Urinary bladder (tissue), 4 donors: ENCODE measurements around the gene RAB40B. TPM values are rescaled to one million over a fixed set of nuclear protein-coding genes. Genes with fewer than 3 reads are reported as not detected.

ENCODE experiments used
- DNase-seq: peaks from one replicate; pipeline ENCODE4 v3.0.0-alpha.2; 2015; ENCODE audit errors: extremely low spot score
- H3K27ac ChIP-seq: one replicate; pipeline ENCODE4 v1.5.1; 2013; ENCODE audit warnings: low read depth, mild to moderate bottlenecking, moderate library complexity
- H3K36me3 ChIP-seq: one replicate; pipeline ENCODE4 v1.6.1; 2013; ENCODE audit warnings: mild to moderate bottlenecking, moderate library complexity; ENCODE audit not compliant: insufficient read depth
- H3K4me1 ChIP-seq: one replicate; pipeline ENCODE4 v1.6.1; 2013; ENCODE audit warnings: mild to moderate bottlenecking, moderate library complexity; ENCODE audit not compliant: insufficient read depth
- H3K4me3 ChIP-seq: one replicate; pipeline ENCODE4 v1.5.1; 2013; ENCODE audit warnings: low read depth, low read length
- WGBS: extraction: QIAGEN DNeasy Blood & Tissue Kit; methylation state at CpG from one replicate; pipeline ENCODE4 v1.1.7; 2013; 5-methylcytosine and 5-hydroxymethylcytosine counted together
- polyA plus RNA-seq: library from polyadenylated mRNA; stranded (reverse); fragments of 200-250 nt; gene quantifications from one replicate; pipeline ENCODE4 v1.2.3, GENCODE V29; 2013
- small RNA-seq: library from RNA; depleted of rRNA; stranded (forward); fragments of <200 nt; gene quantifications from one replicate; pipeline ENCODE3, GENCODE V24; 2014
- total RNA-seq: library from RNA; depleted of rRNA; stranded (reverse); fragments of >200 nt; gene quantifications from one replicate; pipeline ENCODE4 v1.2.3, GENCODE V29; 2014
- donor health status: healthy with polysubstance abuse.
- donor health status: healthy.

Gene RAB40B
- total and polyA plus RNA-seq, 2 donors, result 9.8 to 25.7 TPM

DNA sequence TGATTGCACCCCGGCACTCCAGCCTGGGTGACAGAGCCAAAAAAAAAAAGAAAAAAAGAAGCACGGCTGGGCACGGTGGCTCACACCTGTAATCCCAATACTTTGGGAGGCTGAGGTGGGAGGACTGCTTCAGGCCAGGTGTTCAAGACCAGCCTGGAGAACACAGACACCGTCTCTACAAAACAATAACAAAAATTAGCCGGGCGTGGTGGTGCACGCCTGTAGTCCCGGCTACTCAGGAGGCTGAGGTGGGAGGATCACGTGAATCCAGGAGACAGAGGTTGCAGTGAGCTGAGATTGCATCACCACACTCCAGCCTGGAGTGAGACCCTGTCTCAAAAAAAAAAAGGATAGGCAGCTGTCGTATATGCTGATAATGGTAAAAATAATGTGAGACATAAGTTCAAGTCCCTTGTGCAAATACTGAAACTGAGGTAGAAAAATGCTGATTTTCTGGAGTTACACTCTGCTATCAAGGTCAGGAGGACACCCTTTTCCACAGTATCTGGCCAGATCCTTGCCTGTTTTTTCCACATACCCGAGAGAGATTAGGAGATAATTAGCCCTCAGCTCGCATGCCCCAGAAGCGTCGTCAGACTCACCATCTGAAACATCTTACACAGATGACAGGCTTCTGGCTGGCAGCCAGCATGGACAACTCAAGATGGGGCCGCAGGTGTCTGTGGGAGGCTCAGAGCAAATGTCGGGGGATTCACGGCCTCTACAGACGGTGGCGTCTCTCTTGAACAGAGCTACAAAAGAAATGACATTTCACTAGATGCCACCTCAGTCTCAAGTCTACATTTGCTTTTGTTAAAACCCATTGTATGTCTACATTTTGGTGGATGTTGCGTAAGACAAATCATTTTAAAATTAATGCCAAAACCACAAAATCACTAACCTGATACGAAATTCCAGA is 87.1 kb downstream of the RAB40B start:
- no peaks in the 10 kb centered on the region for H3K36me3 ChIP-seq
- 65% methylated on average over 21 of the region's 21 CpGs for WGBS
- no peak for DNase-seq
- H3K4me3 ChIP-seq, result no peak overlapping the region
- no peaks in the 10 kb centered on the region for H3K4me1 ChIP-seq
- no peak overlapping the region for H3K27ac ChIP-seq

DNA sequence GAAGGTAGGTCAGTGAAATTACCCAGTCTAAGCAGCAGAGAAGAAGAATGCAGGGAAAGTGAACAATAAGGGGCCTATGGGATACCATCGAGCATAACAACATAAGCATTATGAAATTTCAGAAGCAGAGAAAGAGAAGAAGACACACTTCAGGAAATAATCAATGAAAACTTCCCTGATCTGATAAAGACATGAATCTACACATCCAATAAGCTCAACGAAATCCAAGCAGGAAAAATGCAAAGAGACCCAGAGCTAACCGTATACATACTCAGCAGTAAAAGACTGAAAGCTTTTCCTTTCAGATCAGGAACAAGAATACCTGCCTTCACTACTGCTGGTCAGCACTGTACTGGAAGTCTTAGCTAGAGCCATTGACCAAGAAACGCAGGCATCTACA is 88.8 kb downstream of the RAB40B start:
- Histone ChIP-seq H3K36me3 (no peaks in the 10 kb centered on the region), H3K27ac (no peak overlapping the region), H3K4me3 (no peak overlapping the region), H3K4me1 (no peaks in the 10 kb centered on the region)
- no peak for DNase-seq
- 89% methylated on average over 4 of the region's 4 CpGs for WGBS

DNA sequence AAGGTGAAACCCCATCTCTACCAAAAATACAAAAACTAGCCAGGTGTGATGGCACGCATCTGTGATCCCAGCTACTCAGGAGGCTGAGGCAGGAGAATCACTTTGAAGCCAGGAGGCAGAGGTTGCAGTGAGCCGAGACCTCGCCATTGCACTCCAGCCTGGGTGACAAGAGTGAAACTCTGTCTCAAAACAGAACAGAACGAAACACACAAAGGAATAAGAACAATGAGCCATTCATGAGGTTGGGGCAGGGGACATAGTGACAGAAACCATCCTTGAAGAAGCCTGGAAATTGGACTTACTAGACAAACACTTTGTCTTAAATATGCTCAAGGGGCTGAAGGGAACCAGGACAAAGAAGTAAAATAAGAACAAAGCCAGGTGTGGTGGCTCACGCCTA is 89.7 kb downstream of the RAB40B start:
- Histone ChIP-seq H3K36me3 (no peaks in the 10 kb centered on the region), H3K4me1 (no peaks in the 10 kb centered on the region), H3K27ac (no peak overlapping the region), H3K4me3 (no peak overlapping the region)
- DNase-seq, result no peak
- 86% methylated on average over 5 of the region's 5 CpGs for WGBS

DNA sequence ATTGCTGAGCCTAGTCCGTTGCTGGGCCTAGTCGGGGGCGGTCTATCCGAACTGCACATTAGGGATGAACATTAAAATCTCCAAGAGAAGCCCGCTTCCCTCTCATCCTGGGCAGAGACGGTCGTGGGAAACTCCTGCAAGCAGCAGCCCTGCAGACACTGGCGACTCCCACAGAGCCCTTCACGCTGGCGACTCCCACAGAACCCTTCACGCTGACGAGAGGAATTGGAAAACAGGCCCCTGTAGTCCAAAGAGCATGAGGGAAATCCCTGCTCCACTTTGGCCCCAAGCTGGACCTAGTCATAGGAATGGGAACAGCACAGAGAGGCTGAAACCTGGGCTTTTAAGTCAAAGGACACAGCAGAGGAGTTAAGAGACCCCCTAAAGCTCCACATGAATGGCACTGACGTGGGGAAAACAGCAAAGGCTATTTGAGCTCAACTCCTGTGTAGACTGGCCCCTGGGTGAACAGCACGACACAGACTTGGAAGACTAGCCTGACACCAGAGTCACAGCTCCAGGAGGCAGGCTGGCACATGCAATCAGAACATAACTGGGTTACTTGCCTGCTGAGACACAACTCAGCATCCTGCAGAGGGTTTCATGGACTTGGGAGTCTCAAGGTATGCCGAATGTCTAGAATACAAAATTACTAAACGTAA is 92.4 kb downstream of the RAB40B start:
- Histone ChIP-seq H3K27ac (no peak overlapping the region), H3K36me3 (peaks cover 3% of the 10 kb centered on the region), H3K4me3 (no peak overlapping the region), H3K4me1 (no peaks in the 10 kb centered on the region)
- WGBS, result 83% methylated on average over 16 of the region's 16 CpGs
- DNase-seq, result no peak

Small RNA genes within 50 kb of the gene (small RNA-seq; reads per million reads assigned to genes)
- gene MIR4525, result not detected

Other genes with a start within 250 kb of the RAB40B start
- 27.2 TPM for gene CYBC1, start 247.9 kb downstream of the RAB40B start, total RNA-seq
- gene CYBC1, start 247.9 kb downstream of the RAB40B start, polyA plus RNA-seq, result 85.3 TPM
- gene NARF, start 240.0 kb downstream of the RAB40B start, total RNA-seq, result 32.4 TPM
- 64.2 TPM for gene NARF, start 240.0 kb downstream of the RAB40B start, polyA plus RNA-seq
- 19.9 TPM for gene FOXK2, start 179.0 kb downstream of the RAB40B start, total RNA-seq
- 24.0 TPM for gene FOXK2, start 179.0 kb downstream of the RAB40B start, polyA plus RNA-seq
- gene WDR45B, start 50.3 kb downstream of the RAB40B start, total RNA-seq, result 60.3 TPM
- 73.7 TPM for gene WDR45B, start 50.3 kb downstream of the RAB40B start, polyA plus RNA-seq
- 19.4 TPM for gene FN3KRP, start 18.0 kb upstream of the RAB40B start, total RNA-seq
- 40.9 TPM for gene FN3KRP, start 18.0 kb upstream of the RAB40B start, polyA plus RNA-seq
- gene FN3K, start 36.9 kb upstream of the RAB40B start, total RNA-seq, result 3.4 TPM
- gene FN3K, start 36.9 kb upstream of the RAB40B start, polyA plus RNA-seq, result 13.4 TPM
- 57.9 TPM for gene TBCD, start 53.4 kb upstream of the RAB40B start, total RNA-seq
- 77.6 TPM for gene TBCD, start 53.4 kb upstream of the RAB40B start, polyA plus RNA-seq
- 3.1 TPM for gene ZNF750, start 141.3 kb upstream of the RAB40B start, total RNA-seq
- 2.7 TPM for gene ZNF750, start 141.3 kb upstream of the RAB40B start, polyA plus RNA-seq